Activated naive CD8-positive, alpha-beta T cell (primary cell): Measurements from ENCODE around the gene HGF.
"Not testable (repeated sequence)": the region's sequence is repeated elsewhere in the genome, so short reads cannot be mapped to it uniquely, and the experiment has no call there.

Source experiments
- H3K27ac Mint-ChIP-seq: one replicate; pipeline ENCODE4 v1.8.0; 2021; ENCODE audit warnings: mixed read lengths
- H3K27me3 Mint-ChIP-seq: one replicate; pipeline ENCODE4 v1.8.0; 2021; ENCODE audit warnings: mixed read lengths
- H3K36me3 Mint-ChIP-seq: one replicate; pipeline ENCODE4 v1.8.0; 2021; ENCODE audit warnings: mixed read lengths
- H3K4me1 Mint-ChIP-seq: one replicate; pipeline ENCODE4 v1.8.0; 2021; ENCODE audit warnings: low read depth, mixed read lengths
- H3K4me3 Mint-ChIP-seq: one replicate; pipeline ENCODE4 v1.8.0; 2021; ENCODE audit warnings: mild to moderate bottlenecking, mixed read lengths
- H3K9me3 Mint-ChIP-seq: one replicate; pipeline ENCODE4 v1.8.0; 2021; ENCODE audit warnings: low read depth, mixed read lengths

Gene HGF

GRCh38 chr7:81754918-81755696, 14.7 kb downstream of the HGF start:
- Mint-ChIP-seq H3K27me3 (no peaks in the 10 kb centered on the region), H3K36me3 (no peaks in the 10 kb centered on the region), H3K27ac (no peak overlapping the region), H3K4me1 (no peaks in the 10 kb centered on the region), H3K9me3 (no peaks in the 10 kb centered on the region), H3K4me3 (no peak overlapping the region)

DNA sequence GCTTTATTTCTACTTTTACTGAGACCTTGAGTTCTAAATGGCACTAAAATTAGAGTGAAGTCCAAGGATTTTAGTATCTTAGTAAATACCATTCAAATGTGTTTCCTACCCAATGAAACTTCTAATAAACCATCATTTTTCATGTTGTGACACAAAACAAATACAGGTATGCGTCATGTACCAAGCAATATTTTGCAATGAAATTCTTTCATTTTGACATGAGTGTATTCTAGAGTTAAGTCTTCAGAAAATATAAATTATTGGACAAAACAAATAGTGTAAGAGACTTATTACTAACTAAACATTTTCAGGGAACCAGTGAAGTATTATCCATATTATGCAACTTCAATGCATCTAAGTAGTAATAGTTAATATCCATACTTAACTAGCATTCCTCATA, 16.5 kb downstream of the HGF start:
- no peaks in the 10 kb centered on the region for H3K36me3 Mint-ChIP-seq
- no peaks in the 10 kb centered on the region for H3K9me3 Mint-ChIP-seq
- no peak overlapping the region for H3K27ac Mint-ChIP-seq
- no peaks in the 10 kb centered on the region for H3K27me3 Mint-ChIP-seq
- no peak overlapping the region for H3K4me3 Mint-ChIP-seq
- H3K4me1 Mint-ChIP-seq: no peaks in the 10 kb centered on the region

- H3K9me3 Mint-ChIP-seq: no peaks in the 10 kb centered on the region
- H3K27me3 Mint-ChIP-seq: no peaks in the 10 kb centered on the region
- no peaks in the 10 kb centered on the region for H3K36me3 Mint-ChIP-seq
- H3K27ac Mint-ChIP-seq: no peak overlapping the region
- H3K4me3 Mint-ChIP-seq: no peak overlapping the region
- no peaks in the 10 kb centered on the region for H3K4me1 Mint-ChIP-seq
These were observed 17.5 kb downstream of the HGF start for GRCh38 chr7:81752318-81752714.

DNA sequence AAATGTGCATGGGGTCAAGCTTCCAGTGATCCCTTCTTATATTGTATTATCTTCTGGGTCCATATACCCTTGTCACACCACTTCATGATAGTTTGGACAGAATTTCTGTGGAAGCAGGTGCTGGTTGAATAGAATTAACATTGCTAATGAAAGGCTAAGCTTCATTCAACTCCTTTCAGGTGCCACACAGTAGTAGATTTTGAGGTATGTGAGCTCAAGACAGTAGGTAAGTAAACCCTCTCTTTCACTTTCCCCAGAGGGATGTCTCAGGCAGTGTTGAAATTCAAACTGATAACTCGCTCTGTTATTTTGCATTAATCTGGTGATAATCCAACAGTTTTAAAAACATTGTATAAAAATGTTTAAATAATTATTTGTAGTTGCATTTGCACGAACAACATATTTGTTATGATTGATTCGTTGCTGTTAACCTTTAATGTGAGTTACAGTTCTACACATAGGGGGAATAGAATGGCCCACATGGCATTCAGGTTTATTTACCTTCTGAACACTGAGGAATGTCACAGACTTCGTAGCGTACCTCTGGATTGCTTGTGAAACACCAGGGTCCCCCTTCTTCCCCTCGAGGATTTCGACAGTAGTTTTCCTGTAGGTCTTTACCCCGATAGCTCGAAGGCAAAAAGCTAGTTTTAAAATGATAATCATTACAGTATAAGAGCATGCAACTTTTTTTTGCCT, 18.1 kb downstream of the HGF start:
- Mint-ChIP-seq H3K4me3 (no peak overlapping the region), H3K27me3 (no peaks in the 10 kb centered on the region), H3K9me3 (no peaks in the 10 kb centered on the region), H3K36me3 (no peaks in the 10 kb centered on the region), H3K27ac (no peak overlapping the region), H3K4me1 (no peaks in the 10 kb centered on the region)

DNA sequence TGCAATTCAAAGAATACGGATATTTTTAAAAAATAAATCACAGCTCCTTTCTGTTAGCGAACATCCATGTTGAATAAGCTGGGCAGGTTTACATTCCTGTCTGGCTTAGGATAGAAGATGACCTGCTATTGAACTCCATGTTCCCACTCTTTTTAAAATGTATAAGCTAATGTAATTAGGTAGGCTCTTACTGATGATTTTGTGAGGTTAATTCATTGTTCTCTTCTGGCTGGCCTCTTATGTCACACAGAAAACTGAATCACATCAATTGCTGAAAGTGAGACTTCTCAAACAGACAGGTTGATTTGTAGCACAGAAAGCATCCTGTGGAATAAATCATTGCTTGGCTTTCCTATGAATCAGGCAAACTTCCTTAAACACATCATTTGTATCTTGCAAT, 24.2 kb downstream of the HGF start:
- no peaks in the 10 kb centered on the region for H3K36me3 Mint-ChIP-seq
- H3K27me3 Mint-ChIP-seq: no peaks in the 10 kb centered on the region
- H3K4me1 Mint-ChIP-seq: no peaks in the 10 kb centered on the region
- H3K9me3 Mint-ChIP-seq: no peaks in the 10 kb centered on the region
- no peak overlapping the region for H3K4me3 Mint-ChIP-seq
- no peak overlapping the region for H3K27ac Mint-ChIP-seq

DNA sequence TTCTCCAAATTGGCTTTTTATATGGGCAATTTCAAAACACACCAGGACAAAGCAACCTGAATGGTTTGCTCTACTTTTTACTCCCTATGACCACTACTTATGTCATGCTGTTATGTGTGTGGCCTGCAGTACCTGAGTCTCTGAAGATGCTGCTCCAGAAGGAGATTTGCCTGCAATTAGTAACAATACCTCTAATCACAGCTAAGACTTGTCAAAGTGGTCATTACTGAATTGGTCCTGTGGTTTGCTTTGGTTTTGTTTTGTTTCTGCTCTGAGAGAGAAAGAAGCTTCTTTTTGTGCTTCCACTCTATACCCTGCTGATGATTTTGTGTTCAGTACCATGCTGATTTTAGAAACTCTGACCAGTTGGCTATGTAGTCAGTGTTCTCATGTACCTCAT, 25.5 kb downstream of the HGF start:
- H3K27me3 Mint-ChIP-seq: no peaks in the 10 kb centered on the region
- no peaks in the 10 kb centered on the region for H3K4me1 Mint-ChIP-seq
- H3K9me3 Mint-ChIP-seq: no peaks in the 10 kb centered on the region
- H3K4me3 Mint-ChIP-seq: no peak overlapping the region
- H3K36me3 Mint-ChIP-seq: no peaks in the 10 kb centered on the region
- H3K27ac Mint-ChIP-seq: no peak overlapping the region

GRCh38 chr7:81743665-81744064, 26.2 kb downstream of the HGF start:
- Mint-ChIP-seq H3K4me1 (no peaks in the 10 kb centered on the region), H3K4me3 (no peak overlapping the region), H3K9me3 (no peaks in the 10 kb centered on the region), H3K27me3 (no peaks in the 10 kb centered on the region), H3K36me3 (no peaks in the 10 kb centered on the region), H3K27ac (no peak overlapping the region)

- H3K27ac Mint-ChIP-seq: no peak overlapping the region
- H3K36me3 Mint-ChIP-seq: no peaks in the 10 kb centered on the region
- H3K4me3 Mint-ChIP-seq: no peak overlapping the region
- no peaks in the 10 kb centered on the region for H3K4me1 Mint-ChIP-seq
- no peaks in the 10 kb centered on the region for H3K9me3 Mint-ChIP-seq
- H3K27me3 Mint-ChIP-seq: no peaks in the 10 kb centered on the region
These were observed 26.6 kb downstream of the HGF start for GRCh38 chr7:81743201-81743600.

DNA sequence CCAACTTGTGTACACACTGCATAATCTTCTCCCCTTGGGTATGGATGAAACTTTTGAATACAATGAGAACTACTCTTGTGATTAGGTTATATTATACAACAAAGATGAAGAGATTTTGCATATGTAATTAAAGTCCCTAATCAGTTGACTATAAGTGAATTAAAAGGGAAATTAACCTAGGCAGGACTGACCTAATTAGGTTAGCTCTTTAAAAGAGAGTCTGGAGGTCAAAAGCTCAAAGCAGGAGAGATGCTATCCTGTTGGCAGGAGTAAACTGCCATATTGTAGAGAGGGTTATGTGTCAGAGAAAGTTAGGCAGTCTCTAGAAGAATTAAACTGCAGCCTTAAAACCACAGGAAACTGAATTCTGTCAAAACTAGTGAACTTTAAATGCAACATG, 29.4 kb downstream of the HGF start:
- Mint-ChIP-seq H3K27ac (no peak overlapping the region), H3K9me3 (no peaks in the 10 kb centered on the region), H3K4me3 (no peak overlapping the region), H3K27me3 (no peaks in the 10 kb centered on the region), H3K4me1 (no peaks in the 10 kb centered on the region), H3K36me3 (no peaks in the 10 kb centered on the region)

- Mint-ChIP-seq H3K9me3 (no peaks in the 10 kb centered on the region), H3K27ac (no peak overlapping the region), H3K36me3 (no peaks in the 10 kb centered on the region), H3K27me3 (no peaks in the 10 kb centered on the region), H3K4me3 (no peak overlapping the region), H3K4me1 (no peaks in the 10 kb centered on the region)
These were observed 33.8 kb downstream of the HGF start for GRCh38 chr7:81736091-81736490.

GRCh38 chr7:81725812-81726127, 44.1 kb downstream of the HGF start:
- Mint-ChIP-seq H3K27ac (no peak overlapping the region), H3K27me3 (no peaks in the 10 kb centered on the region), H3K36me3 (no peaks in the 10 kb centered on the region), H3K4me3 (no peak overlapping the region), H3K4me1 (no peaks in the 10 kb centered on the region), H3K9me3 (peaks cover 3% of the 10 kb centered on the region)

- peaks cover 3% of the 10 kb centered on the region for H3K9me3 Mint-ChIP-seq
- H3K27me3 Mint-ChIP-seq: no peaks in the 10 kb centered on the region
- no peak overlapping the region for H3K4me3 Mint-ChIP-seq
- no peaks in the 10 kb centered on the region for H3K4me1 Mint-ChIP-seq
- H3K27ac Mint-ChIP-seq: no peak overlapping the region
- H3K36me3 Mint-ChIP-seq: no peaks in the 10 kb centered on the region
These were observed 44.6 kb downstream of the HGF start for GRCh38 chr7:81725003-81725811.

DNA sequence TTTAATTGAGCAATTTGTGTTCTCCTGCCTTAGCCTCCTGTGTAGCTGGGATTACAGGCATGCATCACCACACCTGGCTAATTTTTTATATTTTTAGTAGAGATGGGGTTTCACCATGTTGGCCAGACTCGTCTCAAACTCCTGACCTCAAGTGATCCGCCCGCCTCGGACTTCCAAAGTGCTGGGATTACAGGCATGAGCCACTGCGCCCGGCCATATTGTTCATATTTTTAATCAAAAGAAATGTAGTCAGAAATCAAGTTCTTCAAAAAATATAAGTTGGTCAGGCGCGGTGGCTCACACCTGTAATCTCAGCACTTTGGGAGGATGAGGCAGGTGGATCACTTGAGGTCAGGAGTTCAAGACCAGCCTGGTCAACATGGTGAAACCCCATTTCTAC, 47.6 kb downstream of the HGF start:
- not testable (repeated sequence) for H3K9me3 Mint-ChIP-seq, H3K4me1 Mint-ChIP-seq, H3K27ac Mint-ChIP-seq, H3K36me3 Mint-ChIP-seq, H3K4me3 Mint-ChIP-seq, H3K27me3 Mint-ChIP-seq

- H3K36me3 Mint-ChIP-seq: no peaks in the 10 kb centered on the region
- no peaks in the 10 kb centered on the region for H3K27me3 Mint-ChIP-seq
- peaks cover 3% of the 10 kb centered on the region for H3K9me3 Mint-ChIP-seq
- H3K27ac Mint-ChIP-seq: no peak overlapping the region
- no peak overlapping the region for H3K4me3 Mint-ChIP-seq
- H3K4me1 Mint-ChIP-seq: no peaks in the 10 kb centered on the region
These were observed 48.4 kb downstream of the HGF start for GRCh38 chr7:81721437-81721836.

DNA sequence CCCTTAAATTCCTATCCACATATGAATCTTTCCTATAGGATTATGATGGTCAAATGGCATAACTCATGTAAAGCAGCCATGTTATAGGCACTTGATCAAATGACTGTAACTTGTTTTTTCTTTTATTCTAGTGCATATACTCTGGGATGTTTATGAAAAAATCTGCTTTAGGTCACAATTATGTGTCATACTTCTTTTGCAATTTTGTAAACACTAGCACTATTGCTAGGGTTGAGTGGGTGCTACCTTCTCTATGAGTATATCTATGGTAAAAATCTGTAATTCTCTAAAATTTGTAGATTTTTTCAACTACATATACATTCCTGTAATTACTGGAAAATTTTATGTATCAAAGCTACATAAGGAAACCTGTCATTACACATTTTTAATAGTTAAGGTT, 50.0 kb downstream of the HGF start:
- no peak overlapping the region for H3K27ac Mint-ChIP-seq
- H3K27me3 Mint-ChIP-seq: no peaks in the 10 kb centered on the region
- no peak overlapping the region for H3K4me3 Mint-ChIP-seq
- H3K9me3 Mint-ChIP-seq: peaks cover 3% of the 10 kb centered on the region
- no peaks in the 10 kb centered on the region for H3K4me1 Mint-ChIP-seq
- no peaks in the 10 kb centered on the region for H3K36me3 Mint-ChIP-seq
